ENCODE measurements around the gene PITRM1. TPM values are rescaled to one million over a fixed set of nuclear protein-coding genes. Genes with fewer than 3 reads are reported as not detected.
"Not testable (repeated sequence)": the region's sequence is repeated elsewhere in the genome, so short reads cannot be mapped to it uniquely, and the experiment has no call there.

The PITRM1 gene
- total RNA-seq, 1 donor from 2014 or later, result 34.7 TPM

DNA sequence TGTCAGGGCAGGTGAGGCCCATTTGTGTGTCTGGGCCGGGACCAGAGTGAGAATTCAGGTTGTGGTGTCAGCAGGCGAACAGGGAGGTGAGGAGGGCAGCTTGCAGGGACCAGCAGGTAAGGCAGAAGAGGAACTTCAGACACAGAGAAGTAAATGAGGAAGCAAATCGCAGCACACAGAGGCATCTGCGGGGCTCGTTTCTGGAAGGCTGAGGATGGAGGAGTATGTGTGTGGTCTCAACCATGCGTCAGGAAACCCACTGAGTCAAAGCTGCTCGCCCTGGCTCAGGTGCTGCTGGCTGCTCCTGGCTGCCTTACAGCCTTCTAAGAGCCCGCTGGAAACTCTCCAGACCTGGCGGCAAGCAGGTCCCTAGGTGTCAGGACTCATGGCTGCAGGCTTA lies 26.9 kb upstream of the PITRM1 start:
- no peak for DNase-seq (ENCODE audit: low spot score)

DNA sequence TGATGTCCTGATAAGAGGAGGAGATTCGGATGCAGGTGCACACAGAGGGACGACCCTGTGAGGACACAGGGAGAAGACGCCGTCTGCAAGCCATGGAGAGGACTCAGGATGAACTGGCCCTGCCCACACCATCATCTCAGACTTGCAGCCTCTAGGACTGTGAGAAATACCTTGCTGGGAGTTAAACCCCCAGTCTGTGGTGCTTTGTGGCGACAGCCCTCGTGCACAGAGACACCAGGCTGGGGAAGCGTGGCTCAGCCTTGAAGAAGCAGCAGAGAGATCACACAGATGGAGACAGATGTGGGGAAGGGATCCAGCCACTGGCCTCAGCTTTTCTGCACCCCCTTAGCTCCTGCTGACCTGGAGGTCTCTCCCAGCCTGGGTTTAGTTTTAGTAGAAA lies 26.3 kb upstream of the PITRM1 start:
- DNase-seq (ENCODE audit: low spot score), result no peak

DNA sequence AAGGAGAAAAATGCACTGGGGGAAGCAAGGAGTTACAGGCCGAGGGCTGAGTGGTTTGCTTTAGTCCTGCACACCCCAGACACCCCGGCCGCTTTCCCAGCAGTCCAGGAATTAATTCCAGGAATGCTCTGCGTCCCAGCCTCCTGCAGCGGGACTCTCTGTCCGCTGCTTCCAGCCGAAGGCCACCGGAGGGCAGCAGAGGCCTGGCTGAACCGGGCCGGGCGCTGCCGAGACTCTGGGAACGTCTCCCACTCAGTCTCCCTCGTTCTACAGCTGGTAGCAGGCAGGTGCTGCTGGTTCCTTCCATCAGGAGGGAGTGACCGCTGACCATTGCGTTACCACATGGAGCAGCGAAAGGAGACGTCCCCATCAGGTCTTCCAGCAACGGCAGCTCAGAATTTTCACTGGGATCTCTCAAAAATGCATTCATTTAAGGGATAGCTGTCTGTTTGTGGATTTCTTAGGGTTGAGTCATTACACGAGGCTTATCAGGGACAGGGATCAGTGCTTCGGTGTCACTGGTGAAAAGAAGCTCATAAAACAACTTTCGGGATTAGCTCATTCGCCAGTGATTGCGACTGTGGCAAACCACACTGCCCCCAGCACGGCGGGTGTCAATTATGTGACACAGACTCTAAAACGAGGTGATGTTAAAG lies 24.9 kb upstream of the PITRM1 start:
- peak; percentile 89 for DNase-seq (ENCODE audit: low spot score)

DNA sequence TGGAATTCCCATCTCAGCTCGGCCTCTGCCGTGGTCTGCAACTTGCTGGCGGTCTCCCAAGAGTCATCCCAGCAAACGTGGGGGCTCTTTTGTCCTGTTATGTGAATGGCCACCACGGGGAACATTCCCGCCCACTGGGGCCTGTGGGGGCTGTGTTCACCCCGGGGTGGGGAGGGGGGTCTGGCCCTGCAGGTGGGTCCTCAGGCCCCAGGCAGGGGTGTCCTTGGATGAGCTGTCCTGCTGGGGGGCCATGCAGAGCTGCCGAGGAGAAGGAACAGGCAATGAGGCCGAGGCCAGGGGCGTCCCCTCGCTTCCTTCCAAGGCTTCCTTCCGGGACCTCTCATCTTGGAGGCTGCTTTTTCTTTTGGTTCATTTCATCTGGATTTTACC lies 24.4 kb upstream of the PITRM1 start:
- no peak for DNase-seq (ENCODE audit: low spot score)

DNA sequence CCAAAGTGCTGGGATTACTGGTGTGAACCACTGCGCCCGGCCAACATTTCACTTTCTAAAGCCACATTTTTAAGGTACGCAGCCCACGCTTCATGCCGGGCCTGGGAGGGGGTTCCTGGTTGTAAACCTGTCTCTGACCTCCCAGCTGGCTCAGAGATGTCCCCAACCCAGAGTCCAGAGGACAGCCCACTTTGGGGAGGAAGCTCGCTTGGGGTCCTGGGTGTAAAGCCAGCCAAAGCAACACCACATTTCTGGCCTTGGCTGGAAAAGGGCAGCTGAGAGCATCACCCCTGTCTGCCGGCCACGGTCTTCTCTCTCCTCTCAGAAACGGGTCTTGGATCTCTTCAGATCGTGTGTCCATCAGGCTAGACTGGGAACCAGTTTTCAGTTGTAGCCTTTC lies 23.9 kb upstream of the PITRM1 start:
- DNase-seq (ENCODE audit: low spot score), result no peak

DNA sequence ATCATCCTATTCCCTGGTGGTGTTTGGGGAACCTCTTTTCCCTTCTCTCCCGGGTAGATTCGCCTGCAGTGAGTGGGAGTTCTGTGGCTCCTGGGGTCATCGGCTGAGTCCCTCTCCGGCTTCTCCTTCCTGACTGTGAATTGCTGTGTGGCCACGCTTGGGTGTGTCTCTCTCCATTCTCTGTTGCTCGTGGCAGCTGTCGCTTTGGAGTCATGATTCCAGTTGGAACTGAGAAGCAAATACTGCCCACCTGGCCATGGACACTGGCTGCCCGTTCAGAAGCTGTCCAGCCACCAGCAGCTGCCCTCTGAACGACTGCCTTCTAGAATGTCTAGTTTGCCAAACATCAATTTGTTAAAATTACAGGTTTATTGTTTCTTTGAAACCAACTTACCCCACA lies 23.1 kb upstream of the PITRM1 start:
- DNase-seq (ENCODE audit: low spot score), result no peak

DNA sequence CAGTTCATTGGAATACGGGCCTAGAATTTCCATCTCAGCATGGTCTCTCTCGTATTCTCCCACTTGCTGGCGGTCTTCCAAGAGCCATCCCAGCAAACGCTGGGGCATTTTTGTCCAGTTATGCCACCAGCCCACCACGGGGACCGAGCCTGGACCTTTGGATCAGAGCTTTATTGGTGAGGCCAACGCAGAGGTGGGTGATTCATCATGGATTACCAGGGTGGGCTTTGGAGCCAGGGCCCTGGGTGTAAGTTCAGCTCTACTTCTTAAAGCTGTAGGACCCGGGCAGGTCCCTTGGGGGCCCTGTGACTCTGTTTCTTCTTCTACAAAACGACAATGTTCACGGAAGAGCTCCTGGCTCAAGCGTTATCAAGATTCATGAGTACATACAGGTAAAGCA lies 22.7 kb upstream of the PITRM1 start:
- DNase-seq (ENCODE audit: low spot score), result no peak

DNA sequence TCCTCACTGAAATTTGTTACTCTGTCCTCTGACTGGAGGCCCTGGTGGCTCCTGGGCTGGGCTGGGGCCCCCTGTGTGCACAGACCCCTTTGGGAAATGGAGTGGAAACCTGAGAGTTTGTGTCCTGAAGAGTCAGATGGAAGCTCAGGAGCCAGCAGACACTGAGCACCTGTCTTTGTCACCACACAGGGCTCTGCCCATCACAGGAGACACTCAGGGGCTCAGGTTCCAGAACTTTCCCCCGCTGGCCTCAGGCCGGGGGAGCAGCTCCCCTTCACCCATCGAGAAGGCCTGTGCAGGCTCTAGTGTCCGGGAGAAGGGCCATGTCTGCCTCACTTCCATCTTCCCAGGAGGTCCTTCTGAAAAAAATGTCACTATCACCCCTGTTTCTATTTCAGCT lies 22.3 kb upstream of the PITRM1 start:
- no peak for DNase-seq (ENCODE audit: low spot score)

DNA sequence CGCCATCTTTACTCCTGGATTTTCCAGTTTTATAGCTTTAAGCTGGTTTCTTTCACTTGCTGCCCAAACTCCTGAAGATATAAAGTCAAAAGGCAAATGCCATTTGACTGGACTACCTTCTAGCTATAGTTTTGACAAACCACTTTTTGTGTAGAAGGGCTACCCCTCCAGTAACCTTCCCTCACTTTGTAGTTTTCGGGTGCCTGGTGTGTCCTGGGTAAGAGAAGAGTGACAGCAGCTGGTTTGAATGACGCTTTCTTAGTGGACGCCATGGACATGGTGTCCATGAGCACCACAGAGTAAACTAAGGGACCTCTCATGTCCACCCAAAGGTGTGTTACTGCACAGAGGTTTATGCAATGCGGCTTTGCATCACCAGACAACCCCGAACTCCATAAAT lies 21.2 kb upstream of the PITRM1 start:
- DNase-seq (ENCODE audit: low spot score), result no peak

DNA sequence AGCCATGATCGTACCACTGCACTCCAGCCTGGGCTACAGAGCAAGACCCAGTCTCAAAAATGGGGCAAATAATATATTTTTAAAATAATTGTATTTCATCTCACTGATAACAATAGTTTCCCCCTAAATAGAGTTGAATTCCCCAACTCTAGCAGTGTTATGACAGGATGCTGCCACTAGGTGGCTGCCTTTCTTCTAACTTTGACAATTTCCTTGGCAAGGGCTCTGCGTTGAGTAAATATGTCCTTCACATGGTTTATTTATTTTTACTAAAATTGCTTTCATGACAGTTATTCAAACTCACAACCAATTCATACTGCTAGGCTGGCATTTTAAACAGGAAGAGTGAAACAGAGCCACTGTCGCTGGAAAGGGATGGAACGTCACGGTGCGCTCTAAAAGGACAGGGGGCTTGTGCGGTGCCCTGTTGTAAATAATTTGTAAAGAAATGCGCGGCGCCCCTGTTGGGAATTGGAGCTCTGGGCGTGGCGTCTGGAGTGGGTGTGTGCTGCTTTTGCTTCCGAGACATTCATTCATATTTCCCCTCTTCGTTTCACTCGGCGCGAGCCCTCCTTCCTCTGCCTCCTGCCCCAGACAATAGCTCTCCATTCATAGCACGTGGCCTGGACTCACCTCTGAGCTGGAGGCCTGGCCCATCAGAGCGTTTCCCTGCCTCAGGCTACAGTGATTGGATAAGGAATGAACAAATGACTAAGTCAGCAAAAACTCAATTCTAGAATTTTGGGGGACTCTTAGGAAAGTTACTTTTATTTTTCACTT lies 20.5 kb upstream of the PITRM1 start:
- peak; percentile 73 for DNase-seq (ENCODE audit: low spot score)

DNA sequence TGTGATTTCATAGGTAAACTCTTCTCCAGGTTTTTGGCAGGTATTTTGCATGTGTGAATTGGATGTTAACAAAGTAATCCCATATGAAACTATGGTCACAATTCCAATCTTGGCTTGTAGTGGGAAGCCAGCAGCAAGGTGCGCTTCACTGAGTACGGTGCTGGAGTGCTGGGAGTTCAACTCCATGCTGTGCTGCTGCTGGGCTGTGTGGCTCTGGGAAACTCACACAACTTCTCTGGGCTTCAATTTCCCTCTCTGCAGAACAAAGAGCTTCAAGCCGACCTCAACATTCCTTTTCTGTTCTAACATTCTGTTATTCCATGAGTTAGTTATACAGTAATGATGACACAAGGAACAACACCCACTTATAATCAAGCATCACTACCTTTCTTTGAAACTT lies 18.2 kb upstream of the PITRM1 start:
- no peak for DNase-seq (ENCODE audit: low spot score)

DNA sequence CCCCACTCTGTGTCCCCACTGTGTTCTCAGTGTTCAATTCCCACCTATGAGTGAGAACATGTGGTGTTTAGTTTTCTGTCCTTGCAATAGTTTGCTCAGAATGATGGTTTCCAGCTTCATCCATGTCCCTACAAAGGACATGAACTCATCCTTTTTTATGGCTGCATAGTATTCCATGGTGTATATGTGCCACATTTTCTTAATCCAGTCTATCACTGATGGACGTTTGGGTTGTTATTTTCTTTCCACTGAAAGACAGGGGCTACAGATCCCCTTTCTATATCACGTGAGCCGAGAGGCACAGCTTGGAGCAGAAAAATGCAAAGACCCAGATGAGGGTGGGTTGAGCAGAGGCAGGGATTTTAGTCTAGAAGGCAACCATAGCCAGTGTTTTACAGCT lies 14.6 kb upstream of the PITRM1 start:
- not testable (repeated sequence) for DNase-seq (ENCODE audit: low spot score)

DNA sequence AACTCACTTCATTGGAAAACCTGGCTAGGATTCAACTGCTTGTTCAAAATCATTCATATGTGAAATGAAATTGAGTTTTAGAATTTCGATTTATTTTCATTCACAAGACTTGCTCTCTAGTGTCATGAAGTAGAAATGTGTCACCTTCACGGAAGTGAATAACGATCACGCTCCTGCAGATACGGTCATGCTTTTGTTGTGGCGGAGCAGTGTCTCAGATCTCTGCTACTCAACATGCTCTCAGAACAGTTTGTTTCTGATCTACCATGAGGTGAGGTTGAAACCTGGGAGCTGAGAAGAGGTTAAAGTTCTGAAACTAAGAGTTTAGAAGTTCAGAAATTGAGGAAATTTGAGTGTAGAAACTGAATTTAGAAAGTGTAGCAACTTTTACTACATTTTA lies 13.8 kb upstream of the PITRM1 start:
- no peak for DNase-seq (ENCODE audit: low spot score)

DNA sequence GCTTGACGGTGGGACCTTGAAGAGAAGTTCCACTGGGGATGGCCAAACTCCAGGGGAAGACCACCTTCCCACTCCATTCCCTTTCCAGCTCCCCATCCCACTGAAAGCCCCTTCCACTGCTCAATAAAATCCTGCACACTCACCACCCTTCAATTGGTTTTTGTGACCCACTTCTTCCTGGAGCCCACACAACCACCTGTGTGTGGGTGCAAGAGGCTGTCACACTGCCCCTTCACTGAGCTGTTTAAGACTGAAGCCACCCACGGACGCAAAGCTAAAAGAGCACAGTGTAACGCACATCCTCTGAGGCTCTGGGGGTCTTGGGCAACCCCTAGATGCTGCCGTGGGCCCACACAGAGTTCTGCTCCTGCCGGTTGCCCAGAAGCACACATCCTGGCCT lies 12.8 kb upstream of the PITRM1 start:
- no peak for DNase-seq (ENCODE audit: low spot score)

DNA sequence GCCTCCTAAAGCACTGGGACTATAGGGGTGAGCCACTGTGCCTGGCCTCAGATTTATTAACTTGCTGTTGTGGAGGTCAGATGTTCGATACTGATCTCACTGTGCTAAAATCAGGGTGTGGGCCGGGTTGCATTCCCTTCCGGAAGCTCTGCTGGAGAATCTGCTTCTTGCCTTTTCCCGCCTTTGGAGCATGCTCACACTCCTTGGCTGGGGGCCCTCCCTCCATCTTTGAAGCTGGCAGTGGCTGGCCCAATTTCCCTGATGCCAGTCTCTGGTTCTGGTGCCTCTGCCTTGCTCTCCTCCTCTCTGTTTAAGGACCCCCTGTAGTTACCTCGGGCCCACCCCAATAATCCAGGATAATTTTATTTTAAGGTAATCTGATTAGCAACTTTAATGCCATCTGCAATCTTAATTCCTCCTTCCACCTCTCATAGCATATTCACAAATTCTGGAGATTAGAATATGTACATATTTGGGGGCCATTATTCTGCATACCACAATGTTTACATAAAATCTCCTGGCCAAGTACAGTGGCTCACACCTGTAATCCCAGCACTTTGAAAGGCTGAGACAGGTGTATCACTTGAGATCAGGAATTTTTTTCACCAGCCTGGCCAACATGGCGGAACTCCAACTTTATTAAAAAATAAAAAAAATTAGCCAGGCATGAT lies 7.9 kb upstream of the PITRM1 start:
- no peak for DNase-seq (ENCODE audit: low spot score)

DNA sequence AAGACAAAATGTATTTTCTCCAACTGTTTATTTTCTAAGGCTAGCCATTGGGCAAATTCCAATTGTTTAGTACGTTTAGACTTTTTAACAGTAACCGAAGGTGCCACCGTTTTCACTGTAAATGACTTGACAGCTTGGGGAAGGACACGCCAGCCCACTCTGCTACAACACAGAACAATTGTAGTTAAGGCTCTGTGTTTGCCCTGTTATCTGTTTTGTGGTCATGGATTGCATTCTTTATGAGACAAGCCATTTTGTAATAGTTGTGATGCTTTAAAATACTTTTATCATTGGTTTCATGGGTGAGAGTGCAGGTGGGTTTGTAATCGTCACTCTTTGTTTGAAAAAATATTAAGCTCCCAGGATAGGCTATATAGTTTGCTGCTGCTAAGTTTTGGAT lies 6.6 kb upstream of the PITRM1 start:
- no peak for DNase-seq (ENCODE audit: low spot score)

DNA sequence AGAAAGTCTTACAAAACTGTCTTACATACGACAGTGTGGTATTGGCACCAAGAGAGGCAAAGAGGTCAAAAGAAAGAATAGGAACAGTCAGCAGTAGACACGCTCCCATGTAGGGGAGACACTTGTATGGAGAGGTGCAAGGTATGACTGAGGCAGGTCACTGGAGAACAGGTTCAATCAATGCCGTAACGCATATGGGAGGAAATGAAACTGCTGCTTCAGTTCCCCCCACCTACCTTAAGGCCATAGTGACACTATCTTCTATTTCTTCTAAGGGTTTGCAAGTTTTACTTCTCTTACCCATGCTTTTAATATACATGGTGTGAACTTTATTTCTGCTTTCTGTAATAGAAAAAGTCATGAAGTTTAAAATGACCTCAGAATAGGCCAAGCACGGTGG lies 5.5 kb upstream of the PITRM1 start:
- no peak for DNase-seq (ENCODE audit: low spot score)

DNA sequence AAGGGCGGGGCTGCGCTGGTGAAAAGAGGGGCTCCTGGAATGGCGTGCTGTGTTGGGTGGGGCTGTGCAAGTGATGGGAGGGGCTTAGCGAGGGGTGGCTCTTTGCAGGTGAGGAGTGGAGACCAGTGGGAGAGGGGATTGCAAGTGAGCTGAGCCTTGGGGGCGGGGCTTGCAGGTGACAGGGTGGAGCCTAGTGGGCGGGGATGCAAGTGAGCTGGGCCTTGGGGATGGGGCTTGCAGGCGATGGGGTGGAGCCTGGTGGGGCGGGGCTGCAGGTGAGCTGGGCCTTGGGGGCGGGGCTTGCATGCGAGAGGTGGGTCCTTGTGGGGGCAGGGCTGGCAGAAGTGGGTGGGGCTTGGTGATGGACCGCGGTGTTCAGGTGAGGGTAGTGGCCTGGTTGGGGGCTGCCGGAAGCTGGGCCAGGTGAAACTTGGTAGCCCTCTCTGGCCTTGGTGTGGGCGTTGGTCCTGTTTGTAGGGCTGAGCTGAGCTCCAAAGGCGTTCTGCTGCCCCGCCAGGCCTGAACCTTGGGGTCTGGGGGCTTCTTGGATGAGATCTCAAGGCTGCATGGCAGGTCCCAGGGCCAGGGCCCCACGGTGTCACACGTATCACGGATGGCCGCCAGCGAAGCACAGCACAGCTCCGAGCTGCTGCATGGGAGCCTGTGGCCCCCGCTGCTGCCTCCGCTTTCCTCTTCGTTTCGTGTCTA lies 743 bp upstream of the PITRM1 start:
- DNase-seq (ENCODE audit: low spot score), result no peak

DNA sequence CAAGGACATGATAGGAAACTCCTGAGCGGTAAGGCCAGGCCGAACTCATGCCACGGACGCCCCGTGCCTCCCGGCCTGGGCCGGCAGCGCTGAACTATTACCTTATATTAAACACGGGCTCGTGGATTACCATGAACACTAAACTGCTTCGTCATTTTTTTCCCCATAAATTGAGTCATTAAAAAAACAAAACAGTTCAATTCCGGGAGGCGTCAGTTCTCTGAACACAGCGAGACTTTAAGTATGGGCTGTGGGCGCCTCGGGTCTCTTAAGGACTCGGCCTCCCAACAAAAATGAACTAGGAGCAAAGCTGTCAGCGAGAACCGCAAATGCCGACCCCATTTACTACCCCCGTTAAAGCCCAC lies 519 bp downstream of the PITRM1 start:
- no peak for DNase-seq (ENCODE audit: low spot score)

DNA sequence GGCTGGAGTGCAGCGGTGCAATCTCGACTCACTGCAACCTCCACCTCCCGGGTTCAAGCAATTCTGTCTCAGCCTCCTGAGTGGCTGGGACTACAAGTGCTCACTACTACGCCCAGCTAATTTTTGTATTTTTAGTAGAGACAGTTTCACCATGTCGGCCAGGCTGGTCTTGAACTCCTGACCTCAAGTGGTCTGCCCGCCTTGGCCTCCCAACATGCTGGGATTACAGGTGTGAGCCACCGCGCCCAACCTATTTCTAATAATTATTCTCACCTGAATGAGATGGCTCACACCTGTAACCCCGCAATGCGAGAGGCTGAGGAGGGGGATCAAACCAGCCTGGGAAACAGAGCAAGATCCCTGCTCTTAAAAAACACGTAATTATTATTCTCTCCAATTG lies 1.1 kb downstream of the PITRM1 start:
- DNase-seq (ENCODE audit: low spot score), result not testable (repeated sequence)

DNA sequence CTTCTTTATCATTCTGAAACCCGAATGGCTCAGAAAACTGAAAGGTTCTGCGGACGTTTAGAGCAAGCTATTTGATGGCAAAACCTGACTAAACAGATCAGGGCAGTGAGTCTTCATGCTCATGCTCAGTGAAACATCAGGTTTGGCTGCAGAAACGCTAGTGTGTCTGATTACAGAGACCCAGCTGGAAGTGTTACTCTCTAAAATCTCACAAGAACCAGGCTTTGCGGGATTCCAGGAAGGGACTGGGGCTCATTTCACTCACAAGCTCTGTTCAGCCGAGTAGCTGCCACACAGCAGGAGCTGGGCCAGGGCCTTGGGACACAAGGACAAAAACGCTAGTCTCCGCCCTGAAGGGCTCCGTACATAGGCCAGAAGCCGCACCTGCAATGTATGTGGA lies 2.9 kb downstream of the PITRM1 start:
- DNase-seq (ENCODE audit: low spot score), result no peak

DNA sequence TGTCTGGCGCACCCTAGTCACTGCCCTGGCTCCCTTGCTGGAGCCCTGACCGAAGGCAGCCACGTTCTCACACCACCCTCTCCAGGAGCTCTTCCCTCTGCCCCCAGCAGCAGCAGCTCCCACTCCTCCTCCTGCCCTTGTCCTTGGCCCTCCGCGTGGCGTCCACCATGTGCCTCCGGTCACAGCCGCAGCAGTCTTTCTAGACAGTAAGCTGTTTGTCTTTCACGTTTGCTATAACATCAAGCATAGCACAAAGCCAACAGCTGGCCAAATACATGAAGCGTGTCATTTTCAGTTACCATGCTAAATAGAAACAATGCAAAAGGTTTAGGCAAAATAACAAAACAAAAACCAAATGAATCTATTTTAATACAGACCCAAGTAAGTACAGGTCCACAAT lies 3.3 kb downstream of the PITRM1 start:
- no peak for DNase-seq (ENCODE audit: low spot score)
